IMR-90 (cell line): ENCODE results near the gene CD2BP2.

Experiments
- POLR2A ChIP-seq: IDR thresholded peaks from 2 replicates; pipeline ENCODE4 v1.6.1; 2012; ENCODE audit warnings: mild to moderate bottlenecking, low read depth, low read length
- TF ChIP-seq, protein P1 (sequence below): conservative IDR thresholded peaks from 2 replicates; pipeline ENCODE4 v1.5.1; 2012; ENCODE audit warnings: mild to moderate bottlenecking, low read depth, low read length, improper control_type of control experiment

DNA sequence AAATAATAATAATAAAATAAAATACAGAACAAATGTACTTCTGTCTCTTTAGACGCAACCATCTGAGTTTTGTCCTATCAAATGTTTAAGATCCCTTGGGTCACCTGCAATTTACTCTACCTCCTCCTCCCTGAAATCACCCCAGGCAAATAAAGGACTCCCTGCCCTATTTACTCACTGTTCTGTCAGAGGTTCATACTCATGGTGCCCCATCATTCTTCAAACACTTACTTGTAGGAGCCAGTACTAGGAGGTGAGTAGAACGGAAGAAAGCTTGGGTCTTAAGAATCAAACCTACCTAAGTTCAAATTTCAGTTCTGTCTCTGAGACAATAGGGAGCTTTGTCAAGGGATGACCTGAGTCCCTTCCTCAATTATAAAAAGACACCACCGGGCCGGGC lies 11.4 kb upstream of the CD2BP2 start:
- TF ChIP-seq, protein P1, sequence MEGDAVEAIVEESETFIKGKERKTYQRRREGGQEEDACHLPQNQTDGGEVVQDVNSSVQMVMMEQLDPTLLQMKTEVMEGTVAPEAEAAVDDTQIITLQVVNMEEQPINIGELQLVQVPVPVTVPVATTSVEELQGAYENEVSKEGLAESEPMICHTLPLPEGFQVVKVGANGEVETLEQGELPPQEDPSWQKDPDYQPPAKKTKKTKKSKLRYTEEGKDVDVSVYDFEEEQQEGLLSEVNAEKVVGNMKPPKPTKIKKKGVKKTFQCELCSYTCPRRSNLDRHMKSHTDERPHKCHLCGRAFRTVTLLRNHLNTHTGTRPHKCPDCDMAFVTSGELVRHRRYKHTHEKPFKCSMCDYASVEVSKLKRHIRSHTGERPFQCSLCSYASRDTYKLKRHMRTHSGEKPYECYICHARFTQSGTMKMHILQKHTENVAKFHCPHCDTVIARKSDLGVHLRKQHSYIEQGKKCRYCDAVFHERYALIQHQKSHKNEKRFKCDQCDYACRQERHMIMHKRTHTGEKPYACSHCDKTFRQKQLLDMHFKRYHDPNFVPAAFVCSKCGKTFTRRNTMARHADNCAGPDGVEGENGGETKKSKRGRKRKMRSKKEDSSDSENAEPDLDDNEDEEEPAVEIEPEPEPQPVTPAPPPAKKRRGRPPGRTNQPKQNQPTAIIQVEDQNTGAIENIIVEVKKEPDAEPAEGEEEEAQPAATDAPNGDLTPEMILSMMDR = no peak
- TF ChIP-seq POLR2A = no peak
